Adipocyte (in vitro differentiated cells): ENCODE data around the gene S100A7.
A peak's percentile ranks its signal among the peaks of the same experiment; 100 is the strongest.

Experiments used
- DNase-seq: peaks from one replicate; pipeline ENCODE4 v3.0.0-alpha.2; 2015; ENCODE audit warnings: low read depth
- H3K27me3 ChIP-seq: replicated peaks from 2 replicates; pipeline ENCODE4 v1.7.0; 2013; ENCODE audit warnings: mild to moderate bottlenecking, low read length, moderate library complexity; ENCODE audit not compliant: control insufficient read depth, insufficient read depth
- H3K36me3 ChIP-seq: 2 replicates; pipeline ENCODE4 v1.7.0; 2013; ENCODE audit warnings: low read length, mild to moderate bottlenecking, moderate library complexity; ENCODE audit not compliant: control insufficient read depth, insufficient read depth, severe bottlenecking
- H3K4me1 ChIP-seq: 2 replicates; pipeline ENCODE4 v1.7.0; 2013; ENCODE audit warnings: mild to moderate bottlenecking, low read length, moderate library complexity; ENCODE audit not compliant: control insufficient read depth, insufficient read depth
- H3K4me3 ChIP-seq: 2 replicates; pipeline ENCODE4 v1.7.0; 2013; ENCODE audit warnings: mild to moderate bottlenecking, low read length, moderate library complexity
- H3K9ac ChIP-seq: 2 replicates; pipeline ENCODE4 v1.7.0; 2013; ENCODE audit warnings: mild to moderate bottlenecking, low read length, moderate library complexity
- H3K9me3 ChIP-seq: 2 replicates; pipeline ENCODE4 v1.7.0; 2013; ENCODE audit warnings: mild to moderate bottlenecking, low read length, moderate library complexity; ENCODE audit not compliant: control insufficient read depth

S100A7 gene

DNA sequence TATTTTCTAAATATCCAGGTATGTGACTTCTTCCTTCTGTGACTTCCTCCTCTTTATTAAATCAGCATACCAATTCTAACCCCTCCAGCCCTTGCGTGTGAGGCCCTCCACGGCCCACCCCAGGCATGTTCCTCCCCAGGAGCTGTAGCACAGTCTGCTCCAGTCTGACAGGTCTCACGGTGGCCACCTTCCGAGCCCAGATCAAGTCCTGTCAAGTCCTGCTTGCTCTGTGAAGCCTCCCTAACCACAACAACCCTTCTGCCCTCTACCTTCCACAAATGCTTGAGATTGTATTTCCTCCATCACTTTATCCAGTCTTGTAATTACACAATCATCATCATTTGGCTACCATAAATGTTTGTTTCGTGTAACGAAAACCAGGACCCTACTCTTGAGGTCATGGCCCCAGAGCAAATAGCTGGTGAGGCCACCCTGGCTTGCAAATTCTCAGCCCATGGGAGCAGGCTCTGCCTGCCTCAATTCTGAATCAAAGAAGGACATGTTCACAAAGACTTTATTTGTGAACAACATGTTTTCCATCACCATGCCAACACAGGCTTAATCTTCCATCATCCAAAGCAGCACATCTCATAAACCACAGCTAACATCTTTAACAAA, 33.0 kb upstream of the S100A7 start:
- DNase-seq: no peak
- Histone ChIP-seq H3K4me3 (no peak overlapping the region), H3K27me3 (no peaks in the 10 kb centered on the region), H3K9me3 (no peaks in the 10 kb centered on the region), H3K36me3 (no peaks in the 10 kb centered on the region), H3K4me1 (peaks cover 11% of the 10 kb centered on the region), H3K9ac (no peak overlapping the region)

DNA sequence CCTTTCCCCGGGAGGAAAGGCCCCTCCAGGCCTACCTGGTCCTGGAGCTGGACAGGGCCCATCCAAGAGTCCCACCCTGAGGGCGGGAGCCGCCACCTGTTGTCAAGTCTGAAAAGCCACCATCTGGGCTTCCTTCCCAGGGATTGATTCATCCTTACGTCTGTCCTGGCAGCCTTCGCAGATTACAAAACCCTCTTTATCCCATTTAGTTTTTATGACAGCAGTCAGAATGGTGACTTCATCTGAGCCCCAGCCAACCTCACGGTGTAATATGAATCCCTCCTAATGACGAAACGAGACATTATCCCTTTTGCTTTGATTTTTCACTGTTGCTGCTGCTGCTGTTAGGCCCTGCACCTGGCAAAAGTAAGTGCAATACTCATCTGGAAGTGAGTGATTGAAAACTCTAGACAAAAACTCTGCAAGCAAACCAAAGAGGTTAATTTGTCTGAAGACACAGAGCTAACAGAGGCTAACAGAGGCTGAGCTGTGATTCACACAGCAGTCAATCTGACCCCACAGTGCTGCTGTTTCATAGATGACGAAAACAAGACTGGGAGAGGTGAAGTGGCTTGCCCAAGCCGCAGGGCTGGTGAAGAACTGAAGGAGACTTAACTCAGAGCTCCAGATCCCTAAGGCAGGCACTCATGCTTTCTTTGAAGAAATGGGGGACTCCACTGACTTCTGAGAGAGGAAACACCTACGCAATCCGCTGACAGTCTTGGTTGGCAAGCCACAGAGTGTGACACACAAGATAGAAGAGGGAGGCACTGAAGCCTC, 30.0 kb upstream of the S100A7 start:
- Histone ChIP-seq H3K27me3 (peaks cover 1% of the 10 kb centered on the region), H3K9ac (no peak overlapping the region), H3K36me3 (no peaks in the 10 kb centered on the region), H3K4me1 (peaks cover 11% of the 10 kb centered on the region), H3K9me3 (no peaks in the 10 kb centered on the region), H3K4me3 (peak overlapping the region; percentile 49)
- peak; percentile 91 for DNase-seq

DNA sequence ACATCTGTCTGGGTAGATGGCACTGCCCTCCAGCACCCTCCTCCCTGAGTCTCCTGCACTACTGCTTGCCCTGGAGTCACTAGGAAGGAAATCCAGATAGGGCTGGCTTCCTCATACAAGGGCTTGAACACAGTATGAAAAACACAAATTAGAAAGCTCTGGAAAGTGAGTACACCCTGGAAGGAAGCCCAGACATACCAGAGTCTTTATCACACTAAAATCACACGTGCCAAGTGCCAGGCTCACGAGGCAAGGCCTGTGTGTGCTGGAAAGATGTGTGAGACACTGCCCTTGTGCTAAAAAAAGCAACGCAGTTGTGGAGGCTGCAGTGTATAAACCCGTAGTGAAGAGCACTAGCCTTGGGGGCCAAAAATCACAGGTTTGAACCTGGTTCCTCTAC, 28.3 kb upstream of the S100A7 start:
- no peak for DNase-seq
- no peak overlapping the region for H3K9ac ChIP-seq
- H3K9me3 ChIP-seq: no peaks in the 10 kb centered on the region
- H3K4me1 ChIP-seq: peaks cover 11% of the 10 kb centered on the region
- H3K4me3 ChIP-seq: no peak overlapping the region
- peaks cover 9% of the 10 kb centered on the region for H3K27me3 ChIP-seq
- no peaks in the 10 kb centered on the region for H3K36me3 ChIP-seq

DNA sequence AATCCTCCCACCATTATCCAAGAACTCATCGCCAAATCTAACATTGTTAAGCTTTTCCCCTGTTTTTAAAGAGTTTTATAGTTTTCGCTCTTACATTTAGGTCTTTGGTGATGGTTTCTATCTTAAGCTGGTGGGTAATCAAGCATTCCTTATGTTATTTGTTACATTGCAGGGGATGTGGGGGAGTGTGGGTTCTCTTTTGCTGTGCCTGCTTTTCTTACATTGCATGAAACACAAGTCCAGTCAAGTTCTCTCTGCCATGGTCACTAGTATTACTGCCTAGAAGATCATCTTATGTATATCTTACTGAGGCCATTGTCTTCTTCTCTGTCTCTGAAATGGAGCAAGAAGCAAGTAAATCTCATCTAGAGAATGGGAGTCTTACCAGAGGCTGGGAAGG, 27.3 kb upstream of the S100A7 start:
- H3K27me3 ChIP-seq: peaks cover 12% of the 10 kb centered on the region
- H3K4me3 ChIP-seq: no peak overlapping the region
- DNase-seq: no peak
- H3K36me3 ChIP-seq: no peaks in the 10 kb centered on the region
- no peaks in the 10 kb centered on the region for H3K9me3 ChIP-seq
- H3K4me1 ChIP-seq: peaks cover 11% of the 10 kb centered on the region
- H3K9ac ChIP-seq: no peak overlapping the region

DNA sequence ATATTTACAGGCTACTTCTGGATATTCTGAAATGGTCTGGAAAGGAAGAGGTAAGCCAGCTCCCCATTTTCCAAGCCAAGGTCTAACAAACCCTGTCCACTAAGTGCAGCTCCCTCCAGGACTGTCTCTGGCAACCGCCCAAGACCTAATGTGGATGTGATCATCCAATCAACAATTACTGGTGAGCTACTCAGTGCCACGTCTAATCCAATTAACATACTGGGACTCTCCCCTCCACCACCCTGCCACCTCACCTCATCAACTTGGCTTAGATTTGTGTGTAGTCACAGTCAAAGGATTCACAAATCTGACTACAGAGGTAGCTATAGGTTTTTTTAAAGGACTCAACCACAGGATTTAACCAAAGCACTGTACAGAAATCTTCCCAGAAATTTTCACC, 25.4 kb upstream of the S100A7 start:
- Histone ChIP-seq H3K4me1 (peaks cover 5% of the 10 kb centered on the region), H3K27me3 (peaks cover 17% of the 10 kb centered on the region), H3K36me3 (no peaks in the 10 kb centered on the region), H3K9me3 (no peaks in the 10 kb centered on the region), H3K4me3 (no peak overlapping the region), H3K9ac (no peak overlapping the region)
- no peak for DNase-seq

DNA sequence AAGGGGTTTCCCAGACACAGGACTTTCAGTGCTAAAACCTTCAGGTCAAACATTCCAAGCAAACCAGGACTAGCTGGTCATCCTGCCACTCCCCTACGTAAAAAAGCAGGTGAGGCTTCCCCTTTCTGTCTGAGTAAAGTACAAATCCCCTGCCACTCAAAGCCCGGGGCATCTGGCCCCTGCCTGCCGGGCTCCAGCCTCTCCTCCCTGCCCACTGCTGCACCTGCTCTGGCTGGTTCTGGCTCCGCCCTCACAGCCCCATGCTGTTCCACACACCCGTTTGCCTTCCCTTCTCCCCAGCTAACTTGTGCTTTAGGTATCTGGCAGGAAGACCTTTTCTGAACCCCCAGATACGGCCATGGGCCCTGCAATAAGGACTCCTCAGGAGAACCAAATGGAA, 23.3 kb upstream of the S100A7 start:
- Histone ChIP-seq H3K27me3 (peaks cover 29% of the 10 kb centered on the region), H3K4me1 (no peaks in the 10 kb centered on the region), H3K36me3 (no peaks in the 10 kb centered on the region), H3K9me3 (no peaks in the 10 kb centered on the region), H3K9ac (no peak overlapping the region), H3K4me3 (no peak overlapping the region)
- DNase-seq: no peak

DNA sequence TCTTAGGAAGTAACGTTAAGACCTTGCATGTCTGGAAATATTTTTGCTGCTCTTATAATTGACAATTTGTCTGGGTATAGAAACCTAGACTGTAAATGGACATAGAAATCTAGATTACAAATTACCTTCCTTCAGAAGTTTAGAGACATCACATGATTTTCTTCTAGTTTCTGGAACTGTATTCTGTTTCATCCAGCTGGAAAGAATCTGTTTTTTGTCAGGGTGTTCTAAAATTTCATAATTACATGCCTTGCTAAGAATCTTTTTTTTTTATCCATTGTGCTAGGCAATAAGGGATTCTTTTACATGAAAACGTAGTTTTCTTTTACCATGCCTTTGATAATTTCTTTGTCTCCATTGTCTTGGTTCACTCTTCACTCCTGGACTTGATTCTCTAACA, 20.7 kb upstream of the S100A7 start:
- H3K9ac ChIP-seq: no peak overlapping the region
- no peak overlapping the region for H3K4me3 ChIP-seq
- no peak for DNase-seq
- no peaks in the 10 kb centered on the region for H3K9me3 ChIP-seq
- no peaks in the 10 kb centered on the region for H3K4me1 ChIP-seq
- peaks cover 29% of the 10 kb centered on the region for H3K27me3 ChIP-seq
- no peaks in the 10 kb centered on the region for H3K36me3 ChIP-seq

DNA sequence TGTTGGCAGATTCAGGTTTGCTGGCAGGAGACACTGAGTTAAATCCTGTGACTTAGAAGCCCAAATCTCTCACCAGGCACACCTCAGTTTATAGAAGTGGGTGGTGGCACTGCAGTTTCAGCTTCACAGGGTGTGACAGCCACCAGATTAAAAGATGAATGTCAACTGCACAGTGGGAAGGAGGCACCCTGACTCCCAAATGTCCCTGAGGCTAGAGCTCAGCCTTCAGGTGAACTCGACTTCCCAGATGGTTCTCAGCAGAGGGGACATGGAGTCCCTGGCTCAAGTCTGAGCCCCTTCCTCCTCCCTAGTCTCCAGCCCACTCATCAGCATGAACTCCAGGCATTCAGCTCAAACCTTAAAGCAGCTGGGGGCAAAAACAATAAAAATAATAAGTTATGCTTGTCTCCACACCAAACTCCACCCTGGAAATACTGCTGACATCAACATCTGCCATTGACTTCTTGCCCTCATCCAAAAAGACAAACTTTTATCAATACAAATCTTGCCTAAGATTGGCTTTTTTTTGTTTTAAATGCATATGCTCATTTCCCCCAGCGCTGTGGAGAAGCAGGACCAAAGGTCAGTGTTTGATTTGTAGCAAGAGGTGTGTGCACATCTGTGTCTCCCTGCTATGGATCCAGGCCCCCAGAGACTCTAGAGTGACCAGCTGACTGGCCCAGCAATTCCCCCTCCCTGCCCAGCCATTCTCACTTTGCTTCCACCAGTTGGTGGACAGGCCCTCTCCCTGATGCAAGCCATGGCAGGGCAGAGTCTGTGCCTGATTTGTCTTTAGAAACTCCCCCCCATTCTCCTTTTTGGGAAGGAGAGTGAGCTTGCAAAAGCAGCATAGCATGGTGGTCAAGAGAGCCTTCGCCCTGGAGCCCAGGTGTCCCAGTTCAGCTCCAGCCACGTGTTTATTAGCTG, 18.5 kb upstream of the S100A7 start:
- Histone ChIP-seq H3K4me1 (no peaks in the 10 kb centered on the region), H3K4me3 (no peak overlapping the region), H3K9me3 (no peaks in the 10 kb centered on the region), H3K36me3 (no peaks in the 10 kb centered on the region), H3K27me3 (peaks cover 20% of the 10 kb centered on the region), H3K9ac (no peak overlapping the region)
- DNase-seq: no peak

DNA sequence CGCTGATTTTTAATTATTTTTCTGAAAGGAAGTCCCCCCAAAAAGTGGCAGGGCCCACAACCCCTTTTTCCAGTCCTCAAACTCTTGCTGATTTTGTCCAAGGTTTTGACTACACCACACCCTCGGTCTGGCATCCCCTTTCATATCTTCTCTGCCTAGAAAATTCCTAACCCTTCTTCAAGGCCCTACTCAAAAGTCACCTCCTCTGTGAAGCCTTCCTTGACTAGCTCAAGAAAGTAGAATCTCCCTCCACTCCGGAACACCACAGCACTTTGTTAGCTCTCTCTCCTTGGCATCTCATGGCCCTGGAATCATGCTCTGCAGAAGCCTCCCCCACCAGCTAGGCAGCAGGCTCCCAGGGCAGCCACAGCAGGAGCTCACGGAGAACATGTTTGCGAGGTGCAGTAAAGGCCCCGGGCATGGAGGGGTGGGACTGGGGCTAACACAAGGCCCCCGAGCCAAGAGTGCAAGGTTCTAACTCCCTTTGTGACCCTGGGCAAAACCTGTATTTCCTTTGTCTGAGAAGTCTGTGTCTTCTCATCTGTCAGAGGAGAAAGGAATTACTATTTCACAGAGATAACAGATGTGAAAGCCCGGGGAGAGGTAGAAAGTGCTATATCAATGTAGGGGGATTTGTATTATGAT, 17.7 kb upstream of the S100A7 start:
- H3K9me3 ChIP-seq: no peaks in the 10 kb centered on the region
- H3K9ac ChIP-seq: no peak overlapping the region
- peaks cover 20% of the 10 kb centered on the region for H3K27me3 ChIP-seq
- no peaks in the 10 kb centered on the region for H3K36me3 ChIP-seq
- no peak for DNase-seq
- no peak overlapping the region for H3K4me3 ChIP-seq
- H3K4me1 ChIP-seq: no peaks in the 10 kb centered on the region

DNA sequence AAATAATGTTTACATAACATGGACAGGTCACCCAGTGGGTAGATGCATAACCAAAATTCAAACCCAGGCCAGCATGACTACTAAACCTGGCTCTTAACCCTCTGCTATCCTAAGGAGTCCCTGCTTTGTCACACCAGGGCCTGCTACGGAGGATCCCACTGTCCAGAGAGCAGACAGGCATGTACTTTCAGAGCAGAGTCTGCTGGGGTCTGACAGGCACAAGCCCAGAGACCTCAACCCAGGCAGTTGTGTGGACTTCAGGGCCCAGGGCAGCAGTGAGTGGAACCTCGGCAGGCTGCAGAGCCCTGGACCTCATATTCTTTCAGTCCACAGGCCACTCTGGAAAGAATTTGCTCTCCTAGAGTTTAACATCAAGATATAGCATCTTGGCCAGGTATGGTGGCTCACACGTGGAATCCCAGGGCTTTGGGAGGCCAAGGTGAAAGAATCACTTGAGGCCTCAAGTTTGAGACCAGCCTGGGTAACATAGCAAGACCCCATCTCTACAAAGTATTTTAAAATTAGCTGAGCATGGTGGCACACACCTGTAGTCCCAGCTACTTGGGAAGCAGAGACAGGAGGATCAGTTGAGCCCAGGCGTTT, 16.1 kb upstream of the S100A7 start:
- no peaks in the 10 kb centered on the region for H3K36me3 ChIP-seq
- H3K4me3 ChIP-seq: no peak overlapping the region
- H3K9ac ChIP-seq: no peak overlapping the region
- H3K9me3 ChIP-seq: peaks cover 11% of the 10 kb centered on the region
- H3K27me3 ChIP-seq: peaks cover 13% of the 10 kb centered on the region
- no peaks in the 10 kb centered on the region for H3K4me1 ChIP-seq
- no peak for DNase-seq
